H9 (cell line): ENCODE data around the gene CFAP97D2. TPM values are rescaled to one million over a fixed set of nuclear protein-coding genes. Genes with fewer than 3 reads are reported as not detected.
A peak's percentile ranks its signal among the peaks of the same experiment; 100 is the strongest.

Experiments
- DNase-seq: peaks from one replicate; pipeline ENCODE4 v3.0.0-alpha.2; 2017
- H2AFZ ChIP-seq: one replicate; pipeline ENCODE4 v1.6.1; 2013; ENCODE audit warnings: mild to moderate bottlenecking, low read length, control low read depth, moderate library complexity
- H2AK5ac ChIP-seq: 2 replicates; pipeline ENCODE4 v1.6.1; 2013; ENCODE audit warnings: low read length, control low read depth, mixed read lengths; ENCODE audit not compliant: insufficient read length
- H2BK120ac ChIP-seq: one replicate; pipeline ENCODE4 v1.6.1; 2013; ENCODE audit warnings: low read depth, mild to moderate bottlenecking, low read length, control low read depth, inconsistent platforms; ENCODE audit not compliant: poor library complexity, severe bottlenecking
- H2BK12ac ChIP-seq: 2 replicates; pipeline ENCODE4 v1.6.1; 2013; ENCODE audit warnings: low read length, control low read depth, mixed read lengths, low read depth; ENCODE audit not compliant: insufficient read length
- H2BK15ac ChIP-seq: 2 replicates; pipeline ENCODE4 v1.6.1; 2013; ENCODE audit warnings: low read depth, low read length, control low read depth
- H2BK20ac ChIP-seq: one replicate; pipeline ENCODE4 v1.6.1; 2013; ENCODE audit warnings: low read depth, mild to moderate bottlenecking, low read length, control low read depth, inconsistent platforms; ENCODE audit not compliant: poor library complexity, severe bottlenecking
- H2BK5ac ChIP-seq: 2 replicates; pipeline ENCODE4 v1.6.1; 2013; ENCODE audit warnings: low read length, control low read depth, mixed read lengths; ENCODE audit not compliant: insufficient read length
- H3K14ac ChIP-seq: 2 replicates; pipeline ENCODE4 v1.6.1; 2013; ENCODE audit warnings: low read length, control low read depth; ENCODE audit not compliant: insufficient read depth
- H3K18ac ChIP-seq: 2 replicates; pipeline ENCODE4 v1.6.1; 2013; ENCODE audit warnings: low read depth, mild to moderate bottlenecking, mixed read lengths, low read length, control low read depth; ENCODE audit not compliant: insufficient read length
- H3K23ac ChIP-seq: 2 replicates; pipeline ENCODE4 v1.6.1; 2013; ENCODE audit warnings: low read length, control low read depth, mixed read lengths, low read depth; ENCODE audit not compliant: insufficient read length
- H3K23me2 ChIP-seq: 2 replicates; pipeline ENCODE4 v1.6.1; 2013; ENCODE audit warnings: low read depth, mild to moderate bottlenecking, mixed read lengths, low read length, control low read depth; ENCODE audit not compliant: insufficient read length, poor library complexity, severe bottlenecking
- H3K27ac ChIP-seq: 2 replicates; pipeline ENCODE4 v1.5.1; 2013; ENCODE audit warnings: low read length, control low read depth, mixed read lengths, low read depth; ENCODE audit not compliant: insufficient read length
- H3K27me3 ChIP-seq: 2 replicates; pipeline ENCODE4 v1.6.1; 2013; ENCODE audit warnings: low read length, control low read depth, inconsistent platforms; ENCODE audit not compliant: insufficient read depth
- H3K4ac ChIP-seq: 2 replicates; pipeline ENCODE4 v1.6.1; 2013; ENCODE audit warnings: low read depth, mild to moderate bottlenecking, control low read depth, inconsistent platforms, low read length, moderate library complexity
- H3K4me1 ChIP-seq: 2 replicates; pipeline ENCODE4 v1.6.1; 2013; ENCODE audit warnings: low read length, control low read depth, inconsistent platforms; ENCODE audit not compliant: insufficient read depth
- H3K4me2 ChIP-seq: 2 replicates; pipeline ENCODE4 v1.6.1; 2013; ENCODE audit warnings: low read length, control low read depth, mixed read lengths; ENCODE audit not compliant: insufficient read length, insufficient read depth
- H3K56ac ChIP-seq: 2 replicates; pipeline ENCODE4 v1.6.1; 2013; ENCODE audit warnings: low read depth, mild to moderate bottlenecking, mixed read lengths, low read length, control low read depth; ENCODE audit not compliant: insufficient read length
- H3K79me1 ChIP-seq: 2 replicates; pipeline ENCODE4 v1.6.1; 2013; ENCODE audit warnings: low read depth, mild to moderate bottlenecking, moderate library complexity, low read length, control low read depth, inconsistent platforms; ENCODE audit not compliant: insufficient read depth, poor library complexity, severe bottlenecking
- H3K79me2 ChIP-seq: 2 replicates; pipeline ENCODE4 v1.6.1; 2013; ENCODE audit warnings: low read length, control low read depth, inconsistent platforms; ENCODE audit not compliant: insufficient read depth
- H3K9ac ChIP-seq: 2 replicates; pipeline ENCODE4 v1.6.1; 2013; ENCODE audit warnings: low read length, control low read depth, mixed read lengths; ENCODE audit not compliant: insufficient read length; ENCODE audit errors: extremely low read depth
- H3K9me3 ChIP-seq: one replicate; pipeline ENCODE4 v1.6.1; 2013; ENCODE audit warnings: low read depth, low read length, inconsistent platforms; ENCODE audit not compliant: control insufficient read depth
- H3T11ph ChIP-seq: one replicate; pipeline ENCODE4 v1.6.1; 2013; ENCODE audit warnings: mild to moderate bottlenecking, low read length, control low read depth, inconsistent platforms
- H4K20me1 ChIP-seq: one replicate; pipeline ENCODE4 v1.6.1; 2013; ENCODE audit not compliant: control insufficient read depth, insufficient read length, insufficient read depth
- H4K5ac ChIP-seq: 2 replicates; pipeline ENCODE4 v1.6.1; 2013; ENCODE audit warnings: low read depth, mild to moderate bottlenecking, mixed read lengths, low read length, control low read depth; ENCODE audit not compliant: insufficient read length
- H4K8ac ChIP-seq: replicated peaks from 2 replicates; pipeline ENCODE4 v1.6.1; 2013; ENCODE audit warnings: low read length, control low read depth, mixed read lengths, low read depth; ENCODE audit not compliant: insufficient read length
- H4K91ac ChIP-seq: 2 replicates; pipeline ENCODE4 v1.6.1; 2013; ENCODE audit warnings: low read depth, mild to moderate bottlenecking, moderate library complexity, mixed read lengths, low read length, control low read depth; ENCODE audit not compliant: insufficient read length
- H3K27ac Mint-ChIP-seq, 3 experiments: 2 replicates in 2 of 3; 3 replicates in 1 of 3; pipeline ENCODE4 v1.8.0; 2020 to 2021; ENCODE audit warnings: mixed read lengths in 3 of 3, mild to moderate bottlenecking in 1 of 3, moderate library complexity in 1 of 3
- H3K27me3 Mint-ChIP-seq: 2 replicates; pipeline ENCODE4 v1.8.0; 2021; ENCODE audit warnings: low read depth, mild to moderate bottlenecking, moderate library complexity, mixed read lengths
- H3K36me3 Mint-ChIP-seq, 3 experiments: 2 replicates in 2 of 3; 3 replicates in 1 of 3; pipeline ENCODE4 v1.8.0; 2020 to 2021; ENCODE audit warnings: low read depth in 3 of 3, mixed read lengths in 3 of 3; ENCODE audit not compliant: insufficient read depth in 1 of 3
- H3K4me1 Mint-ChIP-seq, 2 experiments: 2 replicates each; pipeline ENCODE4 v1.8.0; 2020; ENCODE audit warnings: mixed read lengths in 2 of 2
- H3K4me3 Mint-ChIP-seq, 2 experiments: 2 replicates in 1 of 2; 3 replicates in 1 of 2; pipeline ENCODE4 v1.8.0; 2020 to 2021; ENCODE audit warnings: mild to moderate bottlenecking in 2 of 2, mixed read lengths in 2 of 2, moderate library complexity in 1 of 2
- H3K9me3 Mint-ChIP-seq, 2 experiments: 2 replicates in 1 of 2; 3 replicates in 1 of 2; pipeline ENCODE4 v1.8.0; 2020; ENCODE audit warnings: mild to moderate bottlenecking in 2 of 2, mixed read lengths in 2 of 2, moderate library complexity in 1 of 2
- CTCF ChIP-seq: fragments of 200-600 bp; sonication (generic); conservative IDR thresholded peaks from 3 replicates; pipeline ENCODE4 v1.8.0; 2021; ENCODE audit warnings: antibody characterized with exemption, mild to moderate bottlenecking
- WGBS: extraction: QIAGEN DNeasy Blood & Tissue Kit; methylation state at CpG from one replicate; pipeline ENCODE4 v1.1.7; 2013; ENCODE audit warnings: missing lambda C conversion rate, low lambda C conversion rate, mixed read lengths; ENCODE audit not compliant: insufficient read length; ENCODE audit errors: extremely low coverage; 5-methylcytosine and 5-hydroxymethylcytosine counted together
- total RNA-seq: library from RNA; stranded (reverse); gene quantifications from 2 replicates; pipeline ENCODE4 v1.2.1, GENCODE V29; 2021

CFAP97D2 gene
- total RNA-seq, 1 experiment from 2014 or later, result not detected

- Histone ChIP-seq H4K8ac (no peak overlapping the region), H3T11ph (peak overlapping the region; percentile 20), H3K23ac (no peak overlapping the region), H3K9me3 (no peaks in the 10 kb centered on the region), H3K27ac (peak overlapping the region; percentile 76), H2BK5ac (no peak overlapping the region), H3K9ac (no peak overlapping the region), H3K4ac (no peak overlapping the region; the same call in 1 of the 2 replicates), H2AFZ (no peak overlapping the region), H3K23me2 (no peaks in the 10 kb centered on the region), H4K91ac (no peak overlapping the region), H2AK5ac (no peak overlapping the region), H3K56ac (no peak overlapping the region), H4K5ac (no peak overlapping the region), H2BK20ac (no peak overlapping the region), H3K4me1 (peaks cover 16% of the 10 kb centered on the region; the same call in 1 of the 2 replicates), H2BK12ac (no peak overlapping the region), H4K20me1 (no peaks in the 10 kb centered on the region), H3K18ac (peak overlapping the region; percentile 29), H3K4me2 (peak overlapping the region; percentile 15), H3K79me2 (no peaks in the 10 kb centered on the region), H3K27me3 (no peaks in the 10 kb centered on the region), H2BK120ac (no peak overlapping the region), H3K14ac (peak overlapping the region; percentile 79), H3K79me1 (no peaks in the 10 kb centered on the region), H2BK15ac (no peak overlapping the region)
- Mint-ChIP-seq H3K4me1 (peaks cover 65 to 68% of the 10 kb centered on the region in 2 experiments), H3K27ac (peak overlapping the region; percentile 95 to 97 (median 96)), H3K9me3 (peaks cover under 1 to 4% of the 10 kb centered on the region in 2 experiments; a peak in 2 of 5 replicates), H3K36me3 (no peaks in the 10 kb centered on the region; a peak in 2 of 7 replicates), H3K27me3 (no peaks in the 10 kb centered on the region; the same call in none of the 2 replicates), H3K4me3 (peak overlapping the region; percentile 39 to 71)
- TF ChIP-seq CTCF, result no peak
- peak; percentile 44 for DNase-seq
- no CpG with 5 or more reads among the region's 7 CpGs for WGBS
These were observed 51.1 kb downstream of the CFAP97D2 start for GRCh38 chr13:114230117-114230516.
